Measurements from ENCODE around the gene DNER. TPM values are rescaled to one million over a fixed set of nuclear protein-coding genes. Genes with fewer than 3 reads are reported as not detected.

Gene DNER
- polyA plus RNA-seq, 2 of the 4 experiments (the other 2 are of a cell fraction): 0.34 to 4.2 TPM

DNA sequence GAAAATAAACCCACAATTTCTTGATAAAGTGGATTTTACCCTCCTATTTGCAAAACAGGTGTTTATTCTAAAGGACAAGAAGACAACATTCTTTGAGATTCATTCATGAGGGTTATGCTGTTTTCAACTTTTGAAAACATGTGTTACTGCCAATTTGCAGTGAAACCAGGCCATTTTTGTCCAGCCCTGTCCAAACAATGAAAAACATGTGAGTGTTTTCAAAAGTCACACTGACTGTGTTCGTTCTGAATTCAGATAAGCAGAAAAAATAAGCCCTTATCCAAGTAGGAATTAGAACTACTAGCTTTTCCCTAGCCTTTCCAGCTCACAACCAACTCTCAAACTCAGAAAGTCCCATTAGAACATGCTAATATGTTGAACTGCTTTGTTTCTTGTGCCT lies 295.2 kb downstream of the DNER start:
- Histone ChIP-seq H3K4me1 (no peaks in the 10 kb centered on the region), H3K27ac (no peak overlapping the region), H3K4me3 (no peak overlapping the region), H3K4me2 (no peak overlapping the region), H3K9me3 (peaks cover 6% of the 10 kb centered on the region; the same call in 1 of the 3 replicates)
- no peak for FAIRE-seq
- TF ChIP-seq, protein P1, sequence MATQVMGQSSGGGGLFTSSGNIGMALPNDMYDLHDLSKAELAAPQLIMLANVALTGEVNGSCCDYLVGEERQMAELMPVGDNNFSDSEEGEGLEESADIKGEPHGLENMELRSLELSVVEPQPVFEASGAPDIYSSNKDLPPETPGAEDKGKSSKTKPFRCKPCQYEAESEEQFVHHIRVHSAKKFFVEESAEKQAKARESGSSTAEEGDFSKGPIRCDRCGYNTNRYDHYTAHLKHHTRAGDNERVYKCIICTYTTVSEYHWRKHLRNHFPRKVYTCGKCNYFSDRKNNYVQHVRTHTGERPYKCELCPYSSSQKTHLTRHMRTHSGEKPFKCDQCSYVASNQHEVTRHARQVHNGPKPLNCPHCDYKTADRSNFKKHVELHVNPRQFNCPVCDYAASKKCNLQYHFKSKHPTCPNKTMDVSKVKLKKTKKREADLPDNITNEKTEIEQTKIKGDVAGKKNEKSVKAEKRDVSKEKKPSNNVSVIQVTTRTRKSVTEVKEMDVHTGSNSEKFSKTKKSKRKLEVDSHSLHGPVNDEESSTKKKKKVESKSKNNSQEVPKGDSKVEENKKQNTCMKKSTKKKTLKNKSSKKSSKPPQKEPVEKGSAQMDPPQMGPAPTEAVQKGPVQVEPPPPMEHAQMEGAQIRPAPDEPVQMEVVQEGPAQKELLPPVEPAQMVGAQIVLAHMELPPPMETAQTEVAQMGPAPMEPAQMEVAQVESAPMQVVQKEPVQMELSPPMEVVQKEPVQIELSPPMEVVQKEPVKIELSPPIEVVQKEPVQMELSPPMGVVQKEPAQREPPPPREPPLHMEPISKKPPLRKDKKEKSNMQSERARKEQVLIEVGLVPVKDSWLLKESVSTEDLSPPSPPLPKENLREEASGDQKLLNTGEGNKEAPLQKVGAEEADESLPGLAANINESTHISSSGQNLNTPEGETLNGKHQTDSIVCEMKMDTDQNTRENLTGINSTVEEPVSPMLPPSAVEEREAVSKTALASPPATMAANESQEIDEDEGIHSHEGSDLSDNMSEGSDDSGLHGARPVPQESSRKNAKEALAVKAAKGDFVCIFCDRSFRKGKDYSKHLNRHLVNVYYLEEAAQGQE (IDR thresholded peaks at IDR 0.05): no peak
- TF ChIP-seq MYC (IDR thresholded peaks at IDR 0.05; ENCODE audit: borderline replicate concordance, low read length) (no peak), RAD21 (conservative IDR thresholded peaks at IDR 0.05 in 1 of 2, IDR thresholded peaks at IDR 0.05 in 1 of 2) (no peak), CEBPB (IDR thresholded peaks at IDR 0.05) (no peak), NFE2L2 (conservative IDR thresholded peaks at IDR 0.05; ENCODE audit: low read length) (no peak), FOXS1 (CRISPR knock-in tag; IDR thresholded peaks at IDR 0.05) (no peak), HOXA7 (CRISPR knock-in tag; IDR thresholded peaks at IDR 0.05) (no peak)
- 48% methylated on average over 1 of the region's 1 CpG for WGBS (ENCODE audit: missing lambda C conversion rate)
- DNase-seq (ENCODE audit: low read depth in 1 of 2, low spot score in 1 of 2): no peak
- CTCF ChIA-PET: interaction anchor here (1.1 kb wide), 1 partner anchor 168 kb away, joined by 3 read pairs; no protein-coding TSS in a partner anchor
- POLR2A ChIA-PET: no interaction called here
- ATAC-seq: no peak

DNA sequence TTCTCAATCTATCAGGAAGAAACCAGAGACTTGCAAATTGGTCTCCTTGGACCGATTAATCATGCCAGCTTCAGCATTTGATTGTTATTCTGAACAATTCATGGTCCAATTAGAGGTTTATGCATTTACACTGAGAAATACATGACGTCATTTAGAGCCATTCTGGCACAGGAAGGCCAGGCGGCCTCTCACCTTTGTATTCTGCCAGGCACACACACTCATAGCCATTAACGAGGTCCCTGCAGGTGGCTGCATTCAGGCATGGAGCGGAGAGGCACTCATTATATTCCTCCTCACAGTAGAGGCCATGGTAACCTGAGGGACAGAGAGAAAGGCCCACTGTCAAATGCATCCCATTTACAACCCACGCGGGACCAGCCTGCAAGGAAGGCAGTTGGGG lies 296.4 kb downstream of the DNER start:
- CTCF ChIA-PET: no interaction called here
- no peak overlapping the region for H3K4me3 ChIP-seq
- no peaks in the 10 kb centered on the region for H3K4me1 ChIP-seq
- POLR2A ChIA-PET: no interaction called here
- H3K9me3 ChIP-seq: peaks cover 6% of the 10 kb centered on the region; the same call in 1 of the 3 replicates
- no peak for ATAC-seq
- no peak for TF ChIP-seq FOSL2 (IDR thresholded peaks at IDR 0.05)
- no peak for TF ChIP-seq FOSL2 (CRISPR knock-in tag; IDR thresholded peaks at IDR 0.05)
- no peak for TF ChIP-seq MYC (IDR thresholded peaks at IDR 0.05; ENCODE audit: borderline replicate concordance, low read length)
- TF ChIP-seq JUN (IDR thresholded peaks at IDR 0.05): no peak
- no peak for TF ChIP-seq MAFK (IDR thresholded peaks at IDR 0.05; ENCODE audit: partially characterized antibody)
- TF ChIP-seq ZFP36 (IDR thresholded peaks at IDR 0.05; ENCODE audit: borderline replicate concordance, partially characterized antibody): no peak
- TF ChIP-seq, protein P2, sequence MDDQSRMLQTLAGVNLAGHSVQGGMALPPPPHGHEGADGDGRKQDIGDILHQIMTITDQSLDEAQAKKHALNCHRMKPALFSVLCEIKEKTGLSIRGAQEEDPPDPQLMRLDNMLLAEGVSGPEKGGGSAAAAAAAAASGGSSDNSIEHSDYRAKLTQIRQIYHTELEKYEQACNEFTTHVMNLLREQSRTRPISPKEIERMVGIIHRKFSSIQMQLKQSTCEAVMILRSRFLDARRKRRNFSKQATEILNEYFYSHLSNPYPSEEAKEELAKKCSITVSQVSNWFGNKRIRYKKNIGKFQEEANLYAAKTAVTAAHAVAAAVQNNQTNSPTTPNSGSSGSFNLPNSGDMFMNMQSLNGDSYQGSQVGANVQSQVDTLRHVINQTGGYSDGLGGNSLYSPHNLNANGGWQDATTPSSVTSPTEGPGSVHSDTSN (IDR thresholded peaks at IDR 0.05): no peak
- TF ChIP-seq EHMT2 (IDR thresholded peaks at IDR 0.05; ENCODE audit: low read depth): no peak
- TF ChIP-seq ESRRA (IDR thresholded peaks at IDR 0.05; ENCODE audit: borderline replicate concordance, low read length): no peak
- no peak for TF ChIP-seq HOXB5 (CRISPR knock-in tag; IDR thresholded peaks at IDR 0.05)
- no peak for TF ChIP-seq NR3C1 (IDR thresholded peaks at IDR 0.05)
- H3K27ac ChIP-seq: no peak overlapping the region
- 93% methylated on average over 7 of the region's 7 CpGs for WGBS (ENCODE audit: missing lambda C conversion rate)
- no peak for FAIRE-seq
- no peak for DNase-seq (ENCODE audit: low read depth in 1 of 2, low spot score in 1 of 2)
- H3K4me2 ChIP-seq: no peak overlapping the region

DNA sequence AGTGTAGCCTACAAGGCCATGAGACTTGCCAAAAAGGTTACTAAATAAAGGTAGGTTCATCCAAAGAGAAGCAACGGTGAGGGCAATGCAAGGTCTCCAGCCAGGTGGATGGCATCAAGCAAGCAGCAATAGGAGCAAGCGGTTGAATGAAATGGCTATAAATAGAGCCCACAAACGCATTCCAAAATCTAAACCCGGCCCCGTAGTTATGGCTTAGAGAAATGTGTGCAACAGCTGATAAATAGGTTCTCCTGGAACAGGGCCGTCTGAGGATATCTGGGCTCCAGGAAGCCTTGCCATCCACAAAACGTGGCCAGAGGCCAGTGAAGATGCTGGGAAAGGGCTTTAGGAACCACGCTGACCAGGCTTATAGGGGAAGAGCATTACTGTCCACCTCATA lies 297.2 kb downstream of the DNER start:
- ChIA-PET CTCF (interaction anchor here (0.8 to 1.8 kb wide), 2 partner anchors 14 to 170 kb away, joined by 3 to 6 read pairs; no protein-coding TSS in a partner anchor), POLR2A (no interaction called here)
- TF ChIP-seq, protein P1 (IDR thresholded peaks at IDR 0.05): no peak
- TF ChIP-seq CBX8 (IDR thresholded peaks at IDR 0.05): no peak
- TF ChIP-seq HDAC2 (IDR thresholded peaks at IDR 0.05): no peak
- no peak for TF ChIP-seq RFX5 (IDR thresholded peaks at IDR 0.05)
- no peak for TF ChIP-seq EHMT2 (IDR thresholded peaks at IDR 0.05; ENCODE audit: low read depth)
- TF ChIP-seq ESRRA (IDR thresholded peaks at IDR 0.05; ENCODE audit: borderline replicate concordance, low read length): no peak
- TF ChIP-seq, protein P3, sequence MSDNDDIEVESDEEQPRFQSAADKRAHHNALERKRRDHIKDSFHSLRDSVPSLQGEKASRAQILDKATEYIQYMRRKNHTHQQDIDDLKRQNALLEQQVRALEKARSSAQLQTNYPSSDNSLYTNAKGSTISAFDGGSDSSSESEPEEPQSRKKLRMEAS (IDR thresholded peaks at IDR 0.05): no peak
- no peak for TF ChIP-seq SREBF2 (IDR thresholded peaks at IDR 0.05)
- TF ChIP-seq ZSCAN20 (CRISPR knock-in tag; IDR thresholded peaks at IDR 0.05): no peak
- TF ChIP-seq MAZ (IDR thresholded peaks at IDR 0.05; ENCODE audit: borderline replicate concordance, low read depth, low read length): no peak
- TF ChIP-seq, protein P4, sequence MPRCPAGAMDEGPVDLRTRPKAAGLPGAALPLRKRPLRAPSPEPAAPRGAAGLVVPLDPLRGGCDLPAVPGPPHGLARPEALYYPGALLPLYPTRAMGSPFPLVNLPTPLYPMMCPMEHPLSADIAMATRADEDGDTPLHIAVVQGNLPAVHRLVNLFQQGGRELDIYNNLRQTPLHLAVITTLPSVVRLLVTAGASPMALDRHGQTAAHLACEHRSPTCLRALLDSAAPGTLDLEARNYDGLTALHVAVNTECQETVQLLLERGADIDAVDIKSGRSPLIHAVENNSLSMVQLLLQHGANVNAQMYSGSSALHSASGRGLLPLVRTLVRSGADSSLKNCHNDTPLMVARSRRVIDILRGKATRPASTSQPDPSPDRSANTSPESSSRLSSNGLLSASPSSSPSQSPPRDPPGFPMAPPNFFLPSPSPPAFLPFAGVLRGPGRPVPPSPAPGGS (IDR thresholded peaks at IDR 0.05): no peak
- no peak for TF ChIP-seq GATA3 (IDR thresholded peaks at IDR 0.05; ENCODE audit: borderline replicate concordance)
- no peak for TF ChIP-seq CHD4 (IDR thresholded peaks at IDR 0.05; ENCODE audit: borderline replicate concordance)

More for the DNA sequence above, 297.2 kb downstream of the DNER start:
- Histone ChIP-seq H3K4me2 (no peak overlapping the region), H3K4me1 (no peaks in the 10 kb centered on the region), H3K9me3 (peaks cover 6% of the 10 kb centered on the region; the same call in 1 of the 3 replicates), H3K27ac (no peak overlapping the region), H3K4me3 (no peak overlapping the region)
- no peak for FAIRE-seq
- 71% methylated on average over 8 of the region's 8 CpGs for WGBS (ENCODE audit: missing lambda C conversion rate)
- ATAC-seq: no peak
- DNase-seq (ENCODE audit: low read depth in 1 of 2, low spot score in 1 of 2): no peak
